ENCODE results near the gene SEMA6B. TPM values are rescaled to one million over a fixed set of nuclear protein-coding genes. Genes with fewer than 3 reads are reported as not detected.

The SEMA6B gene
- total RNA-seq, 1 experiment from 2014 or later, result 5.7 TPM

DNA sequence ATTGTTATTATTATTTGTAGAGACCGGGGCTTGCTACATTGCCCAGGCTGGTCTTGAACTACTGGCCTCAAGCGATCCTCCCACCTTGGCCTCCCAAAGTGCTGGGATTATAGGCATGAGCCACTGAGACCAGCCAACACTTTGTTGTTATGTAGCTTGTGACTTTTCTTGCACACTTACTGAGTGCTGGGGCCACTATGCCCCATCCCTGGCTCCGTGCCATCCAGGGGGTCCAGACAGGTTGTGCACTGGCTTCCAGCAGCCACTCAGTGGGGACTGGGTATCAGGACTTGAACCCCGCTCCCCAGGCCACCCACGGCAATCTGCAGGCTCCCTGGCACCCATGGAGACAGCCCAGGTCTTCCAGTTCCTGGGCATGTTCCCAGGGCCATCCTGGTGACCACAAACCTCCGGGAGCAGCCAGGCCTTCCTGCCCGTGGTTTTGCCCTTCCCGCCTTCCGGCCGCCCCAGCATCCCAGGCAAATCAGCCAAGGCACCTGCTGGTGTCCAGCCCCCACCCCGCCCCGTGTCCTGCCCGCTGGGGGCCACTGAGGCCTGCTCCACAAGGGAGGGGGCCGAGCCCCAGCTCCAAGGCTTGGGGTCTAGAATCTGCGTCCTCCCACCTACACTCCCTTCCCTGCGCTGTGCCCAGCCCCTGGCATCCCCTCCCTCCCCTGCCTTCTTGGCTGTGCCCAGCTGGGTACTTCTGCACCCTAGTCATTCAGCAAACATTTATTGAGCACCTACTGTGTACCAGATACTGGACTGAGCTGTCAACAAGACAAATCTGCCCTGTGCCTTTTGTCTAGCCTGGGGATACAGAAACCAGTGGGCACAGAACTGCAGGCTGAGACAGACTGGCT lies 23.7 kb upstream of the SEMA6B start:
- intact Hi-C loops (cut with micrococcal nuclease; ENCODE audit: unreplicated experiment) (no loop called here), in situ Hi-C loops (cut with HindIII; ENCODE audit: low pct_unique_long_range_greater_than_20kb, low sequenced_read_pairs) (no loop called here)
- Histone ChIP-seq H3K4me3 (ENCODE audit: low read depth in 2 of 2, low read length in 2 of 2) (no peak overlapping the region), H3K9me3 (ENCODE audit: control insufficient read depth, insufficient read depth, low read depth, low read length) (no peaks in the 10 kb centered on the region), H3K4me1 (ENCODE audit: control insufficient read depth, insufficient read depth, low read length) (no peaks in the 10 kb centered on the region; the same call in 1 of the 2 replicates), H3K36me3 (ENCODE audit: control insufficient read depth, insufficient read depth, low read length) (no peaks in the 10 kb centered on the region; the same call in 1 of the 2 replicates), H3K27ac (ENCODE audit: low read length) (no peak overlapping the region), H3K27me3 (ENCODE audit: control insufficient read depth, insufficient read depth, low read length) (no peaks in the 10 kb centered on the region)
- CTCF ChIA-PET, result no interaction called here
- POLR2A ChIA-PET, result no interaction called here
- no peak for DNase-seq (ENCODE audit: low read depth, low spot score)
- no peak for TF ChIP-seq TCF7L2 (IDR thresholded peaks at IDR 0.05; ENCODE audit: low read depth, low read length)
- TF ChIP-seq SIN3A (IDR thresholded peaks at IDR 0.05; ENCODE audit: borderline replicate concordance, insufficient read depth, low read depth, low read length), result no peak
- TF ChIP-seq, protein P1, sequence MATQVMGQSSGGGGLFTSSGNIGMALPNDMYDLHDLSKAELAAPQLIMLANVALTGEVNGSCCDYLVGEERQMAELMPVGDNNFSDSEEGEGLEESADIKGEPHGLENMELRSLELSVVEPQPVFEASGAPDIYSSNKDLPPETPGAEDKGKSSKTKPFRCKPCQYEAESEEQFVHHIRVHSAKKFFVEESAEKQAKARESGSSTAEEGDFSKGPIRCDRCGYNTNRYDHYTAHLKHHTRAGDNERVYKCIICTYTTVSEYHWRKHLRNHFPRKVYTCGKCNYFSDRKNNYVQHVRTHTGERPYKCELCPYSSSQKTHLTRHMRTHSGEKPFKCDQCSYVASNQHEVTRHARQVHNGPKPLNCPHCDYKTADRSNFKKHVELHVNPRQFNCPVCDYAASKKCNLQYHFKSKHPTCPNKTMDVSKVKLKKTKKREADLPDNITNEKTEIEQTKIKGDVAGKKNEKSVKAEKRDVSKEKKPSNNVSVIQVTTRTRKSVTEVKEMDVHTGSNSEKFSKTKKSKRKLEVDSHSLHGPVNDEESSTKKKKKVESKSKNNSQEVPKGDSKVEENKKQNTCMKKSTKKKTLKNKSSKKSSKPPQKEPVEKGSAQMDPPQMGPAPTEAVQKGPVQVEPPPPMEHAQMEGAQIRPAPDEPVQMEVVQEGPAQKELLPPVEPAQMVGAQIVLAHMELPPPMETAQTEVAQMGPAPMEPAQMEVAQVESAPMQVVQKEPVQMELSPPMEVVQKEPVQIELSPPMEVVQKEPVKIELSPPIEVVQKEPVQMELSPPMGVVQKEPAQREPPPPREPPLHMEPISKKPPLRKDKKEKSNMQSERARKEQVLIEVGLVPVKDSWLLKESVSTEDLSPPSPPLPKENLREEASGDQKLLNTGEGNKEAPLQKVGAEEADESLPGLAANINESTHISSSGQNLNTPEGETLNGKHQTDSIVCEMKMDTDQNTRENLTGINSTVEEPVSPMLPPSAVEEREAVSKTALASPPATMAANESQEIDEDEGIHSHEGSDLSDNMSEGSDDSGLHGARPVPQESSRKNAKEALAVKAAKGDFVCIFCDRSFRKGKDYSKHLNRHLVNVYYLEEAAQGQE (IDR thresholded peaks at IDR 0.05; ENCODE audit: insufficient read depth in 1 of 2, low read depth in 2 of 2, low read length in 1 of 2), result no peak
- no peak for TF ChIP-seq CTCF (IDR thresholded peaks at IDR 0.05)
- no peak for TF ChIP-seq POLR2AphosphoS5 (IDR thresholded peaks at IDR 0.05; ENCODE audit: low read depth, low read length)
- peak; percentile 60 for ATAC-seq
- BruUV-seq (replicated peaks), result no TSS peak

GRCh38 chr19:4581666-4582553 lies 22.4 kb upstream of the SEMA6B start:
- ChIA-PET CTCF (no interaction called here), POLR2A (no interaction called here)
- Histone ChIP-seq H3K4me3 (ENCODE audit: low read depth in 2 of 2, low read length in 2 of 2) (peak overlapping the region in 1 of 2 experiments; percentile 8; a peak in 1 of 4 replicates), H3K4me1 (ENCODE audit: control insufficient read depth, insufficient read depth, low read length) (no peaks in the 10 kb centered on the region; the same call in 1 of the 2 replicates), H3K27me3 (ENCODE audit: control insufficient read depth, insufficient read depth, low read length) (no peaks in the 10 kb centered on the region), H3K9me3 (ENCODE audit: control insufficient read depth, insufficient read depth, low read depth, low read length) (no peaks in the 10 kb centered on the region), H3K27ac (ENCODE audit: low read length) (no peak overlapping the region), H3K36me3 (ENCODE audit: control insufficient read depth, insufficient read depth, low read length) (no peaks in the 10 kb centered on the region; the same call in 1 of the 2 replicates)
- peak; percentile 36; the same call in 1 of the 2 replicates for ATAC-seq
- intact Hi-C loops (cut with micrococcal nuclease; ENCODE audit: unreplicated experiment), result no loop called here
- no peak for TF ChIP-seq SIN3A (IDR thresholded peaks at IDR 0.05; ENCODE audit: borderline replicate concordance, insufficient read depth, low read depth, low read length)
- no peak for TF ChIP-seq CTCF (IDR thresholded peaks at IDR 0.05)
- TF ChIP-seq, protein P1 (IDR thresholded peaks at IDR 0.05; ENCODE audit: insufficient read depth in 1 of 2, low read depth in 2 of 2, low read length in 1 of 2), result no peak
- no peak for TF ChIP-seq TCF7L2 (IDR thresholded peaks at IDR 0.05; ENCODE audit: low read depth, low read length)
- TF ChIP-seq POLR2AphosphoS5 (IDR thresholded peaks at IDR 0.05; ENCODE audit: low read depth, low read length), result no peak
- no TSS peak for BruUV-seq (replicated peaks)
- in situ Hi-C loops (cut with HindIII; ENCODE audit: low pct_unique_long_range_greater_than_20kb, low sequenced_read_pairs), result no loop called here
- no peak for DNase-seq (ENCODE audit: low read depth, low spot score)

Data from Panc1 (cell line).